Activated naive CD8-positive, alpha-beta T cell treated with anti-CD3 and anti-CD28 coated beads for 36 hours (primary cell): ENCODE data around the gene KRTAP10-11. TPM values are rescaled to one million over a fixed set of nuclear protein-coding genes. Genes with fewer than 3 reads are reported as not detected.
"Not testable (repeated sequence)": the region's sequence is repeated elsewhere in the genome, so short reads cannot be mapped to it uniquely, and the experiment has no call there.

Experiments
- DNase-seq: peaks from one replicate; pipeline ENCODE4 v3.0.0; 2021
- H3K27ac Mint-ChIP-seq: one replicate; pipeline ENCODE4 v1.8.0; 2022; ENCODE audit warnings: mild to moderate bottlenecking, moderate library complexity, mixed read lengths
- H3K27me3 Mint-ChIP-seq: one replicate; pipeline ENCODE4 v1.8.0; 2022; ENCODE audit warnings: mild to moderate bottlenecking, mixed read lengths
- H3K36me3 Mint-ChIP-seq: one replicate; pipeline ENCODE4 v1.8.0; 2021; ENCODE audit warnings: mild to moderate bottlenecking, mixed read lengths
- H3K4me1 Mint-ChIP-seq: one replicate; pipeline ENCODE4 v1.8.0; 2021; ENCODE audit warnings: mixed read lengths
- H3K4me3 Mint-ChIP-seq: one replicate; pipeline ENCODE4 v1.8.0; 2022; ENCODE audit warnings: mild to moderate bottlenecking, moderate library complexity, mixed read lengths
- H3K9me3 Mint-ChIP-seq: one replicate; pipeline ENCODE4 v1.8.0; 2022; ENCODE audit warnings: mixed read lengths
- total RNA-seq, 2 experiments: library from RNA; stranded (reverse); gene quantifications; one replicate each; pipeline ENCODE4 v1.2.3, GENCODE V29; 2021

KRTAP10-11 gene
- not detected for total RNA-seq

GRCh38 chr21:44646366-44647221, at the start of gene KRTAP10-11:
Gene KRTAP10-11 (plus strand): TSS chr21:44646414. CDS start chr21:44646459, 45 bp downstream.
- H3K27me3 Mint-ChIP-seq, H3K36me3 Mint-ChIP-seq, DNase-seq, H3K4me1 Mint-ChIP-seq, H3K4me3 Mint-ChIP-seq, H3K27ac Mint-ChIP-seq: not testable (repeated sequence)
- peaks cover 27% of the 10 kb centered on the region for H3K9me3 Mint-ChIP-seq

- Mint-ChIP-seq H3K4me3 (no peak overlapping the region), H3K27ac (no peak overlapping the region), H3K9me3 (peaks cover 3% of the 10 kb centered on the region), H3K36me3 (no peaks in the 10 kb centered on the region), H3K4me1 (no peaks in the 10 kb centered on the region), H3K27me3 (no peaks in the 10 kb centered on the region)
- DNase-seq = no peak
Observed at GRCh38 chr21:44598061-44598460, 48.2 kb upstream of the KRTAP10-11 start.

- Mint-ChIP-seq H3K27ac (no peak overlapping the region), H3K27me3 (no peaks in the 10 kb centered on the region), H3K36me3 (no peaks in the 10 kb centered on the region), H3K4me3 (no peak overlapping the region), H3K4me1 (no peaks in the 10 kb centered on the region), H3K9me3 (peaks cover 3% of the 10 kb centered on the region)
- no peak for DNase-seq
Observed at GRCh38 chr21:44599264-44600029, 46.8 kb upstream of the KRTAP10-11 start.

GRCh38 chr21:44600118-44600978, 45.9 kb upstream of the KRTAP10-11 start, which contains the start of gene KRTAP10-7:
Gene KRTAP10-7 (plus strand): TSS chr21:44600597. CDS start chr21:44600622, 25 bp downstream.
- not testable (repeated sequence) for DNase-seq, H3K9me3 Mint-ChIP-seq, H3K4me1 Mint-ChIP-seq, H3K27me3 Mint-ChIP-seq, H3K36me3 Mint-ChIP-seq, H3K4me3 Mint-ChIP-seq, H3K27ac Mint-ChIP-seq

GRCh38 chr21:44601091-44601490, 45.1 kb upstream of the KRTAP10-11 start:
- H3K4me1 Mint-ChIP-seq, H3K4me3 Mint-ChIP-seq, DNase-seq, H3K9me3 Mint-ChIP-seq, H3K27me3 Mint-ChIP-seq, H3K27ac Mint-ChIP-seq, H3K36me3 Mint-ChIP-seq: not testable (repeated sequence)

GRCh38 chr21:44601596-44602462, 44.4 kb upstream of the KRTAP10-11 start:
- Mint-ChIP-seq H3K36me3 (no peaks in the 10 kb centered on the region), H3K27me3 (no peaks in the 10 kb centered on the region), H3K4me3 (no peak overlapping the region), H3K4me1 (no peaks in the 10 kb centered on the region), H3K27ac (no peak overlapping the region), H3K9me3 (peaks cover 5% of the 10 kb centered on the region)
- no peak for DNase-seq

GRCh38 chr21:44602463-44602850, 43.8 kb upstream of the KRTAP10-11 start:
- no peaks in the 10 kb centered on the region for H3K4me1 Mint-ChIP-seq
- peaks cover 5% of the 10 kb centered on the region for H3K9me3 Mint-ChIP-seq
- H3K27me3 Mint-ChIP-seq = no peaks in the 10 kb centered on the region
- no peak for DNase-seq
- no peak overlapping the region for H3K4me3 Mint-ChIP-seq
- H3K27ac Mint-ChIP-seq = no peak overlapping the region
- H3K36me3 Mint-ChIP-seq = no peaks in the 10 kb centered on the region

- no peak for DNase-seq
- no peak overlapping the region for H3K27ac Mint-ChIP-seq
- H3K27me3 Mint-ChIP-seq = no peaks in the 10 kb centered on the region
- peaks cover 5% of the 10 kb centered on the region for H3K9me3 Mint-ChIP-seq
- H3K4me3 Mint-ChIP-seq = no peak overlapping the region
- H3K4me1 Mint-ChIP-seq = no peaks in the 10 kb centered on the region
- H3K36me3 Mint-ChIP-seq = no peaks in the 10 kb centered on the region
Observed at GRCh38 chr21:44603109-44603875, 42.9 kb upstream of the KRTAP10-11 start.

- no peak for DNase-seq
- H3K4me3 Mint-ChIP-seq = no peak overlapping the region
- H3K27ac Mint-ChIP-seq = no peak overlapping the region
- H3K9me3 Mint-ChIP-seq = peaks cover 3% of the 10 kb centered on the region
- peaks cover under 1% of the 10 kb centered on the region for H3K36me3 Mint-ChIP-seq
- no peaks in the 10 kb centered on the region for H3K27me3 Mint-ChIP-seq
- no peaks in the 10 kb centered on the region for H3K4me1 Mint-ChIP-seq
Observed at GRCh38 chr21:44603911-44604310, 42.3 kb upstream of the KRTAP10-11 start.

GRCh38 chr21:44606495-44606894, 39.7 kb upstream of the KRTAP10-11 start:
- Mint-ChIP-seq H3K9me3 (peaks cover 19% of the 10 kb centered on the region), H3K4me3 (no peak overlapping the region), H3K27me3 (no peaks in the 10 kb centered on the region), H3K36me3 (peaks cover 1% of the 10 kb centered on the region), H3K4me1 (no peaks in the 10 kb centered on the region), H3K27ac (no peak overlapping the region)
- no peak for DNase-seq

GRCh38 chr21:44609193-44609592, 37.0 kb upstream of the KRTAP10-11 start:
- Mint-ChIP-seq H3K4me1 (no peaks in the 10 kb centered on the region), H3K27ac (no peak overlapping the region), H3K9me3 (peaks cover 21% of the 10 kb centered on the region), H3K4me3 (no peak overlapping the region), H3K36me3 (peaks cover 1% of the 10 kb centered on the region), H3K27me3 (no peaks in the 10 kb centered on the region)
- no peak for DNase-seq

GRCh38 chr21:44610157-44610843, 35.9 kb upstream of the KRTAP10-11 start:
- H3K4me3 Mint-ChIP-seq, H3K27ac Mint-ChIP-seq, H3K36me3 Mint-ChIP-seq, DNase-seq, H3K27me3 Mint-ChIP-seq, H3K4me1 Mint-ChIP-seq: not testable (repeated sequence)
- H3K9me3 Mint-ChIP-seq = peaks cover 21% of the 10 kb centered on the region

- DNase-seq = no peak
- H3K9me3 Mint-ChIP-seq = peaks cover 20% of the 10 kb centered on the region
- H3K4me1 Mint-ChIP-seq = peaks cover 6% of the 10 kb centered on the region
- no peak overlapping the region for H3K4me3 Mint-ChIP-seq
- H3K36me3 Mint-ChIP-seq = peaks cover 1% of the 10 kb centered on the region
- H3K27me3 Mint-ChIP-seq = no peaks in the 10 kb centered on the region
- no peak overlapping the region for H3K27ac Mint-ChIP-seq
Observed at GRCh38 chr21:44611551-44611950, 34.7 kb upstream of the KRTAP10-11 start.
